Choroid plexus epithelial cell (primary cell): ENCODE data around the gene KRI1.

Experiments used
- DNase-seq: peaks from one replicate; pipeline ENCODE4 v3.0.0-alpha.2; 2010; ENCODE audit warnings: low read depth
- H3K4me3 ChIP-seq: 2 replicates; pipeline ENCODE4 v1.5.1; 2011; ENCODE audit warnings: low read depth, mild to moderate bottlenecking, control low read depth, low read length, moderate library complexity
- TF ChIP-seq, protein P1 (sequence below): conservative IDR thresholded peaks from 2 replicates; pipeline ENCODE4 v1.5.1; 2011; ENCODE audit warnings: low read depth, mild to moderate bottlenecking, control low read depth, inconsistent platforms, low read length, moderate library complexity

KRI1 gene

DNA sequence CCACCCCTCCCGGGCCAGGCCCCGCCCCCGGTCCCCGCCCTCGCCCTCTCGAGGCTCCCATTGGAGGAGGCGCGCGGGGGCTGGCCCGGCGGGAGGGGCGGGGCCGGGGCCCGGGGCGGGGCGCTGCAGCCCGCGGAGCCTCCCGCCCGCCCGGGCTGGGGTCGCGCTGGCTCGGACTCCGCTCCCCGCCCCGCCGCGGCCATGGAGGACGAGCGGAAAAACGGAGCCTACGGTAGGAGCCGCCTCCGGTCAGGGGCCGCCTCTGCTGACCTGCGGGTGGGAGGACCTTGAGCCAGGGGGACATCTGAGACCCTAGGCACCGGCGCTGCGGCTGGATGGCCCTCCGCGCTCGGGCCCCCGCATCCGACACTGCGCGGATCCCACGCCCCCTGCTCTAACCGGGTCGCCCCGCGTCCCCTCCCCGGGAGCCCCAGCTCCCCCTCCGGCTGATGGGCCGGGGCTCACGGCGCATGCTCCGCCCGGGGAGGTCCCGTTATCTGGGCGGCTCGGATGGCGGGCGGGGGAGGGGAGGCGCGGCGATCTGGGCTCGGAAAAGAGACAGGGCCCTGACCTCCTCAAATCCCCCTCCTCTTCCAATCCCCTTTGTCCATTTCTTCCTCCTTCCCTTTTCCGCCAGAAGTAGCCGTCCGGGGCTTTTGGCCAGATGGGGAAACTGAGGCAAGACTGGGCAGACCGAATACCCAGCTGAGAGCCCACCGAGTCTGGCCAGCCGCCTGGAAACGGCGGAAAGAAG, 36.7 kb upstream of the KRI1 start:
- peak overlapping the region; percentile 99 for H3K4me3 ChIP-seq
- TF ChIP-seq, protein P1, sequence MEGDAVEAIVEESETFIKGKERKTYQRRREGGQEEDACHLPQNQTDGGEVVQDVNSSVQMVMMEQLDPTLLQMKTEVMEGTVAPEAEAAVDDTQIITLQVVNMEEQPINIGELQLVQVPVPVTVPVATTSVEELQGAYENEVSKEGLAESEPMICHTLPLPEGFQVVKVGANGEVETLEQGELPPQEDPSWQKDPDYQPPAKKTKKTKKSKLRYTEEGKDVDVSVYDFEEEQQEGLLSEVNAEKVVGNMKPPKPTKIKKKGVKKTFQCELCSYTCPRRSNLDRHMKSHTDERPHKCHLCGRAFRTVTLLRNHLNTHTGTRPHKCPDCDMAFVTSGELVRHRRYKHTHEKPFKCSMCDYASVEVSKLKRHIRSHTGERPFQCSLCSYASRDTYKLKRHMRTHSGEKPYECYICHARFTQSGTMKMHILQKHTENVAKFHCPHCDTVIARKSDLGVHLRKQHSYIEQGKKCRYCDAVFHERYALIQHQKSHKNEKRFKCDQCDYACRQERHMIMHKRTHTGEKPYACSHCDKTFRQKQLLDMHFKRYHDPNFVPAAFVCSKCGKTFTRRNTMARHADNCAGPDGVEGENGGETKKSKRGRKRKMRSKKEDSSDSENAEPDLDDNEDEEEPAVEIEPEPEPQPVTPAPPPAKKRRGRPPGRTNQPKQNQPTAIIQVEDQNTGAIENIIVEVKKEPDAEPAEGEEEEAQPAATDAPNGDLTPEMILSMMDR: no peak
- DNase-seq: peak; percentile 73

DNA sequence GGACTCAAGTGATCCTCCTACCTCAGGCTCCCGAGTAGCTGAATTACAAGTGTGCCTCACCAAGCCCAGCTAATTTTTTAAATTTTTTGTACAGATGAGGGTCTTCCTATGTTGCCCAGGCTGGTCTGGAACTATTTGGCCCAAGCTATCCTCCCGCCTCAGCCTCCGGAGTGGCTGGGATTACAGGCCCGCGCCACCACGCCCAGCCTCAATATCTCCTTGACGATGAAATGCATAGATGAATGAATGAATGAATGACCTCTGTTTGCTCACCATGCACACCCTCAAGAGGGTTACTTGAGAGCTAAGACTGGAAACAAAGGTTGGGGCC, 36.2 kb upstream of the KRI1 start:
- H3K4me3 ChIP-seq: peak overlapping the region; percentile 20
- TF ChIP-seq, protein P1: no peak
- DNase-seq: no peak

GRCh38 chr19:10600149-10600548, 34.3 kb upstream of the KRI1 start:
- H3K4me3 ChIP-seq: no peak overlapping the region
- TF ChIP-seq, protein P1: no peak
- DNase-seq: no peak

DNA sequence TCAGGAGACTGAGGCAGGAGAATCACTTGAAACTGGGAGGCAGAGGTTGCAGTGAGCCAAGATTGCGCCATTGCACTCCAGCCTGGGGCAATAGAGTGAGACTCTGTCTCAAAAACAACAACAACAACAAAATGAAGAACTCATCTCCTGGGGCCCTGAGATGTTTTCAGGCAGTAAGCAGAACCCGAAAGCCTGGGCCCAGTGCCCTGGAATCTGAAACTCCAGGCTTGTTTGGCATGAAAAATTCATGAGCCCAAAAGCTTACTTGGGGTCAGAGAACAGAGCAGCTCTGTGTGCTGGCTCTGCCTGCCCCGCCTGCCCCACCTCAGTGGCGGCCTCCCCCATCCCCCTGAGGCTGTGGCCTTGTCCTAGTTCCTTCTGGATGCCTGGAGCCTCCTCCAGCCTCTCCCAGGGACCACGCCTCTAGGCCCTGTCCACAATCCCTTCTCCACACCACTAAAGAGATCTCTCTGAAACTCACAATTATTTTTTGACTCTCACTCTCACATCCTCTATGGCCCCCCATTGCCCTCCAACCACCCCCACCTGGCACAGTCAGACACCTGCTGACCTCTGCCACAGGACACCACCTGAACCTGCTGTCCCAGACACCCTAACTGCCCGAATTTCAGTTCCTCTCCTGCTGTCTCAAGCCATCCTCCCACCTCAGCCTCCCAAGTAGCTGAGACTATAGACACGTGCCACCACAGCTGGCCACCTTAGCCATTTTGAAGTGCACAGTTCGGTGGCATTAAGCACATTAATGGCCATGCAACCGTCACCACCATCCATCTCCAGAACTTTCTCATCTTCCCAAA, 28.2 kb upstream of the KRI1 start:
- H3K4me3 ChIP-seq: no peak overlapping the region
- TF ChIP-seq, protein P1: no peak
- peak; percentile 29 for DNase-seq

GRCh38 chr19:10593148-10593547, 27.3 kb upstream of the KRI1 start:
- no peak overlapping the region for H3K4me3 ChIP-seq
- TF ChIP-seq, protein P1: no peak
- DNase-seq: no peak

- TF ChIP-seq, protein P1: no peak
- DNase-seq: no peak
- no peak overlapping the region for H3K4me3 ChIP-seq
Observed at GRCh38 chr19:10587839-10588150, 22.0 kb upstream of the KRI1 start.
